ENCODE data around the gene OBP2B.

OBP2B gene

DNA sequence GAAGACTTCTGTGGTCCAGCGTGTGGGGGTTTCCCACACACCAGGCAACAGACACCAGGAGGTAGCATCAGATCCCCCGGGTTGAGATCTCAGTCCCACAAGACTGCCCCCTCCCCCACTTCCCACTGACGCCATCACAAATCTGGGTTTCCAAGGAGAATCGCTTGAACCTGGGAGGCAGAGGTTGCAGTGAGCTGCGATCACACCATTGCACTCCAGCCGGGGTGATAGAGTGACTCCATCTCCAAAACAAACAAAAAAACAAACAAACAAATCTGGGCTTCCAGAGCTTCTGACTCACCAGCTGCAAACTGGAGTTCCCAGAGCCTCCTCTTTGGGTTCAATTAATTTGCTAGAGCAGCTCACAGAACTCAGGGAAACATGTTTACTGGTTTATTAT lies 40.6 kb downstream of the OBP2B start:
- H3K4me1 ChIP-seq (ENCODE audit: control insufficient read depth, insufficient read depth, low read length) = no peaks in the 10 kb centered on the region
- no peak overlapping the region for H3K9ac ChIP-seq (ENCODE audit: low read depth, low read length)
- no peak overlapping the region for H3K4me3 ChIP-seq (ENCODE audit: low read depth, low read length)
- H3K36me3 ChIP-seq (ENCODE audit: control insufficient read depth, insufficient read depth, low read length) = no peaks in the 10 kb centered on the region
- no peaks in the 10 kb centered on the region for H3K9me3 ChIP-seq (ENCODE audit: control insufficient read depth, insufficient read depth, low read length)
- H3K27me3 ChIP-seq (ENCODE audit: control insufficient read depth, insufficient read depth, low read length) = peaks cover 6% of the 10 kb centered on the region

DNA sequence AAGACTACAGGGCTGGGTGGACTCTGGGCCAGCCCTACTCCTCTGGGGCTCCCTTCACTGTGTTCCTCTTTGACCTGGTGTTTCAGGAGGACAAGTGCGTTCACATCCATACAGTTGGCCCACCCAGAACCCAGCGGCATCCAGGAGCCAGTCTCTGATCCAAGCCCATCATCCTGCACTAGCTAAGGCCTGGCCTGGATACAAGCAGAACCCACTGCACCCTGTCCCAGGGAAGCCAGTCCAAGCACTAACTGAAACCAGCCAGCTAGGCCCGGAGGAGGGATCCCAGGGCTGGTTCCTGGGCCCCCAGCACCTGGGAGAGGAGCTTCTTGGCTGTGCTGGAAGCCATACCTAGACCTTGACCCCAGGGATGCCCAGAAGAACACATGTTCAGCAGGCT lies 41.3 kb downstream of the OBP2B start:
- Histone ChIP-seq H3K27me3 (ENCODE audit: control insufficient read depth, insufficient read depth, low read length) (peaks cover 7% of the 10 kb centered on the region), H3K9me3 (ENCODE audit: control insufficient read depth, insufficient read depth, low read length) (no peaks in the 10 kb centered on the region), H3K4me3 (ENCODE audit: low read depth, low read length) (no peak overlapping the region), H3K36me3 (ENCODE audit: control insufficient read depth, insufficient read depth, low read length) (no peaks in the 10 kb centered on the region), H3K9ac (ENCODE audit: low read depth, low read length) (no peak overlapping the region), H3K4me1 (ENCODE audit: control insufficient read depth, insufficient read depth, low read length) (no peaks in the 10 kb centered on the region)

DNA sequence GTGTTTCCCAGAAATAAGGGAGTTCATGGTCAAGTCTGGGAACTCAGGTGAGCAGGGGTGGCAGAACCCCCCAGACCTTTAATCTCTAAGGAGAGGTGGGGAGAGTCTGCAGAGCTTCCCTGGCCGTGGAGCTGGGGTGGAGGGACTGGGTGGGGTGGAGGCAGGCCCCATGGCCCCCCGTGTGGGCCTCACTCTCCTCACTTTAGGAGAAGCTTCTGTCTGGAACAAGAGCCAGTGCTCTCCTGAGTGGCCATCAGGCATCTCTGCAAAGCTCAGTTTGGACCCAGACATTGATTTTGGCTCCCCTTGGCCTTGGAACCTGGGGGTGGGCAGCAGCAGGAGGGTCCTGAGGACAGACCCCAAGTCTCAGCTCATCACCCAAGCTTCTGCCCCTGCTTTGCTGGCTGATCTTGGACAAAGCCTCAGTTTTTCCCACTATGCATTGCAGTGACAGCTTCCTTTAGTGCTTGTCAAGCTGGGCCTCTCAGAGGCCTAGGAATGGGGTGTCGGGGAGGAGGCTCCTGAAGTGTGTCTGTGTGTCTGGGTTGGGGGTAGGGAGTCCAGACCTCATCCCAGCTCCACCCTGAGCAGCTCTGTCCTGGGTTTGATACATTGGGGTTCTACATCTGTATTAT lies 41.8 kb downstream of the OBP2B start:
- Histone ChIP-seq H3K9ac (ENCODE audit: low read depth, low read length) (no peak overlapping the region), H3K9me3 (ENCODE audit: control insufficient read depth, insufficient read depth, low read length) (no peaks in the 10 kb centered on the region), H3K4me1 (ENCODE audit: control insufficient read depth, insufficient read depth, low read length) (no peaks in the 10 kb centered on the region), H3K27me3 (ENCODE audit: control insufficient read depth, insufficient read depth, low read length) (peaks cover 13% of the 10 kb centered on the region), H3K4me3 (ENCODE audit: low read depth, low read length) (no peak overlapping the region), H3K36me3 (ENCODE audit: control insufficient read depth, insufficient read depth, low read length) (no peaks in the 10 kb centered on the region)

DNA sequence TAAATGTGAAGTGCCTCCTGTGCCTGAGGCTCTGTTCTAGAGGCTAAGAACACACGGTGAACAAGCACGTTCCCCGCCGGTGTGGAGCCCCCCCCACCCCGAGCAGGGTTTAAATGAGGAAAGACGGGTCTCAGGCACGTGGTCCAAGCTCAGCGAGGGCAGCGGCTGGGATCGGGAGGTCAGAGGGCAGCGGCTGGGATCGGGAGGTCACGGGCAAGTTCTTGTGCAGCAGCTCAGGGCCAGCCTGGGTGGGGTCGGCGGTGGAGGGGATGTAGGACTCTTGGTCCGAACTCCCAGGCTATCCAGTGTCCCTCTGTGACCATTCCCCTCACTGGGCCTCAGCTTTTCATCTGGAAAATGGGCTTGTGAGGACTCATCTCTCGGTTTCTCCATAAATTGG lies 42.7 kb downstream of the OBP2B start:
- peaks cover 4% of the 10 kb centered on the region for H3K36me3 ChIP-seq (ENCODE audit: control insufficient read depth, insufficient read depth, low read length)
- H3K9me3 ChIP-seq (ENCODE audit: control insufficient read depth, insufficient read depth, low read length) = no peaks in the 10 kb centered on the region
- no peaks in the 10 kb centered on the region for H3K4me1 ChIP-seq (ENCODE audit: control insufficient read depth, insufficient read depth, low read length)
- H3K4me3 ChIP-seq (ENCODE audit: low read depth, low read length) = no peak overlapping the region
- peaks cover 13% of the 10 kb centered on the region for H3K27me3 ChIP-seq (ENCODE audit: control insufficient read depth, insufficient read depth, low read length)
- no peak overlapping the region for H3K9ac ChIP-seq (ENCODE audit: low read depth, low read length)

DNA sequence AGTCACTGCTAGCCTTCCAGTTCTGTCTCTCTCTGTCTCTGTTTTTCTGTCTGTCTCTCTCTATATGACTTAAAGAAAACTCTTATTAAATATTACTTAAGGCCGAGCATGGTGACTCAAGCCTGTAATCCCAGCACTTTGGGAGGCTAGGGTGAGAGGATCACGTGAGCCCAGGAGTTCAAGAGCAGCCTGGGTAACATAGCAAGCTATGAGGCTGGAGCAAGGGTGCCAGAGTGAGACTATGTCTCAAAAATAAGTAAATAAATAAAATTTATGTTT lies 43.7 kb downstream of the OBP2B start:
- Histone ChIP-seq H3K4me1 (ENCODE audit: control insufficient read depth, insufficient read depth, low read length) (no peaks in the 10 kb centered on the region), H3K27me3 (ENCODE audit: control insufficient read depth, insufficient read depth, low read length) (peaks cover 13% of the 10 kb centered on the region), H3K4me3 (ENCODE audit: low read depth, low read length) (no peak overlapping the region), H3K36me3 (ENCODE audit: control insufficient read depth, insufficient read depth, low read length) (peaks cover 5% of the 10 kb centered on the region), H3K9me3 (ENCODE audit: control insufficient read depth, insufficient read depth, low read length) (no peaks in the 10 kb centered on the region), H3K9ac (ENCODE audit: low read depth, low read length) (no peak overlapping the region)

DNA sequence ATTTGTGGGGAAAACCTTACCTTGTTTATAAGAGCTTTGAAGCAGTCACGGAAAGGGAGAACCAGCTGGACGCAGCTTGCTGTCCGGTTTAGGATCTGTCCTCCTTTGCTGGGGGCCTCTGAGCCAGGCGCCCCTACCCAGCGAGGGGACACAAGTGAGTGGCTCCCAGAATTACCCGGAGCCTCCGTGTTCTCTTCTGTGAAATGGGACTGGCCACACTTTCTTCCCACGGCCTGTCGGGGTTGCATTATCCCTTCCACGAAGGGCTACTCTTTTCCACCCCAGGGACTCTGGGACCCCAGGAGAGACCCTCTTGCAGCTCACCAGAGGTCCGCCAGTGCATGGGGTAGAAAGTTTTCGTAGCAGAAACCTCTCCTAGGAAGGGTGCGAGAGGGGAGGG lies 44.9 kb downstream of the OBP2B start:
- no peaks in the 10 kb centered on the region for H3K4me1 ChIP-seq (ENCODE audit: control insufficient read depth, insufficient read depth, low read length)
- H3K27me3 ChIP-seq (ENCODE audit: control insufficient read depth, insufficient read depth, low read length) = peaks cover 13% of the 10 kb centered on the region
- peaks cover 5% of the 10 kb centered on the region for H3K36me3 ChIP-seq (ENCODE audit: control insufficient read depth, insufficient read depth, low read length)
- no peaks in the 10 kb centered on the region for H3K9me3 ChIP-seq (ENCODE audit: control insufficient read depth, insufficient read depth, low read length)
- peak overlapping the region; percentile 65 for H3K4me3 ChIP-seq (ENCODE audit: low read depth, low read length)
- no peak overlapping the region for H3K9ac ChIP-seq (ENCODE audit: low read depth, low read length)

DNA sequence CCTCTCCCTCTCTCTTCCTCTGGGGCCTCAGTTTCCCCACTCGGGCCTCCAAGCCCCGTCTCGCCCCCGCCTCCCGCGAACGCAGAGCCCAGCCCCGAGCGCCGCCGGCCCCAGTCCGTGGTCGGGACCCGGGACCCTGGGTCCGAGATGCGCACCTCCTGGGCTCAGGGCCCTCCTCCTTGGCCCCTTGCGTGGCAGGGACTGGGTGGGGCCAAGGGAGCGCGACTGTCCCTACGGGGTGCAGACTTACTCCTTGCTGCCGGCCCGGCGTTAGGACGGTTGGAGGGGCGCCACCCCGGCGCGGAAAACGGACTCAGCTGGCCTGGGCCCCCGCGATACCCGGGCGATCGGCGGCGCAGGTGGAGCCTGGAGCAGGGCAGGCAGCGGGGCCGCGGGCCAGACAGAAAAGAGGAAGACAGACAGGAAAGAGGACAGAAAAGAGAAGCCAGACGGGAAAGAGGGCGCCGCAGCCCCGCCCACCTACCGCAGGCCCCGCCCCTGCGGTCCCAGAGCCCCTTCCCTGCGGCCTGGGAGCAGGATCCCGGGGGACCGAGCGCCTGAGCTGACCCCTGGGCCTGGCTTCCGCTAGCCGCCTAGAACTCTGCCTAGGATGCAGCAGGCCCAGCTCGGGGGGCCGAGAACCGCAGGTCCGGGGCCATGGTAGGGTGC lies 45.4 kb downstream of the OBP2B start, which contains the start of gene GBGT1:
Gene GBGT1, minus strand, starts transcription at position 411 of the 669 bp plus-strand sequence. CDS start 1,502 bp downstream, outside the sequence.
- Histone ChIP-seq H3K36me3 (ENCODE audit: control insufficient read depth, insufficient read depth, low read length) (peaks cover 5% of the 10 kb centered on the region), H3K4me1 (ENCODE audit: control insufficient read depth, insufficient read depth, low read length) (no peaks in the 10 kb centered on the region), H3K27me3 (ENCODE audit: control insufficient read depth, insufficient read depth, low read length) (peaks cover 13% of the 10 kb centered on the region), H3K4me3 (ENCODE audit: low read depth, low read length) (peak within 1 kb of the TSS; percentile 65), H3K9ac (ENCODE audit: low read depth, low read length) (no peak within 1 kb of the TSS), H3K9me3 (ENCODE audit: control insufficient read depth, insufficient read depth, low read length) (no peaks in the 10 kb centered on the region)

DNA sequence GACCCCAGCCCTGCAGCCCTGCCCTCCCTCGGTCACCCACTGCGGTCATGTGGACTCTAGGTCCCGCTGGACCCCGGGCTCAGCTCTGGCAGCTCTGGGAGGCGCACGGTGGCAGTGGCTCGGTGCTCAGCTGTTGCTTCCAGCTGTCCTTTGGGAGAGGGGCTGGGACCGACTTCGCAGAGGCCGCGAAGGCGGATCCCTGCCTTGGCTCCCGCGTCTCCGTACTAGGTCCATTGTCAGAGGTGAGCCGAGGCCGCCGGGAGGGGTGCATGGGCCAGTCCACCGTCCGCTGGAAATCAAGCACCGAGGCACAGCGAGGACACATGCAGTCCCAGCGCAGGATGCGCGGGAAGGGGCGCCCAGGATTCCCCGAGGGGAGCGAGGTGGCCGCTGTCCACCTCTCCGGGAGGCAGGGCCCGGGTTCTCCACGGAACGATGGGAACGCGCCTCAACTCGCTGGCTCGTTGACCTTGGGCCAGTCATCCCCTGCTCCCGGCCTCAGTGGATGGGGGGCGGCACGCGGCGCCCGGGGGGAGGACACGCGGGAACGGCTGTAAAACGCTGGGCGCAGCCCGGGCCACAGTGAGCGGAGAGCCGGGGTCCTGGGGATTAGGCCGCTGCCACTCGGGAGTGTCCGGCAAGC lies 46.1 kb downstream of the OBP2B start:
- H3K36me3 ChIP-seq (ENCODE audit: control insufficient read depth, insufficient read depth, low read length) = peaks cover 5% of the 10 kb centered on the region
- H3K9ac ChIP-seq (ENCODE audit: low read depth, low read length) = no peak overlapping the region
- no peaks in the 10 kb centered on the region for H3K9me3 ChIP-seq (ENCODE audit: control insufficient read depth, insufficient read depth, low read length)
- peak overlapping the region; percentile 65 for H3K4me3 ChIP-seq (ENCODE audit: low read depth, low read length)
- peaks cover 13% of the 10 kb centered on the region for H3K27me3 ChIP-seq (ENCODE audit: control insufficient read depth, insufficient read depth, low read length)
- no peaks in the 10 kb centered on the region for H3K4me1 ChIP-seq (ENCODE audit: control insufficient read depth, insufficient read depth, low read length)

DNA sequence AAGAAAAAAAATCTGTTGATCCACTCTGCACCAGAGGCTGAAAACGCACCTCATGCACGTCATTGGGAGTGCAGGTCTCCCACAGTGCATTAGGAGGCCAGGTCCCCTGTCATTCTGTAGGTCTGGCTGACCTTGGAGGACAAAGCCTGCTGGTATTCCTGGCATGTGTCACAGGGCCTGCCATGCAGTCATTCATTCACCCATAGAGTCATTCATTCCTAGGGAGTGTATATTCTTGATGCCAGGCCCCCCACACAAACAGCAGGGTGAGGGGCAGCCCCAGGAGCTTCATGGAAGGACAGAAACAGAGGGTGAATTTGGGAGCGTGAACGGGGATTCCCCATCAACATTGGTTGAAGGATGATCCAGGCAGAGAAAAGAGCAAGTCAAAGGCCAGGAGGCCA lies 47.5 kb downstream of the OBP2B start:
- Histone ChIP-seq H3K36me3 (ENCODE audit: control insufficient read depth, insufficient read depth, low read length) (peaks cover 5% of the 10 kb centered on the region), H3K4me3 (ENCODE audit: low read depth, low read length) (no peak overlapping the region), H3K9ac (ENCODE audit: low read depth, low read length) (no peak overlapping the region), H3K4me1 (ENCODE audit: control insufficient read depth, insufficient read depth, low read length) (no peaks in the 10 kb centered on the region), H3K27me3 (ENCODE audit: control insufficient read depth, insufficient read depth, low read length) (peaks cover 13% of the 10 kb centered on the region), H3K9me3 (ENCODE audit: control insufficient read depth, insufficient read depth, low read length) (no peaks in the 10 kb centered on the region)

DNA sequence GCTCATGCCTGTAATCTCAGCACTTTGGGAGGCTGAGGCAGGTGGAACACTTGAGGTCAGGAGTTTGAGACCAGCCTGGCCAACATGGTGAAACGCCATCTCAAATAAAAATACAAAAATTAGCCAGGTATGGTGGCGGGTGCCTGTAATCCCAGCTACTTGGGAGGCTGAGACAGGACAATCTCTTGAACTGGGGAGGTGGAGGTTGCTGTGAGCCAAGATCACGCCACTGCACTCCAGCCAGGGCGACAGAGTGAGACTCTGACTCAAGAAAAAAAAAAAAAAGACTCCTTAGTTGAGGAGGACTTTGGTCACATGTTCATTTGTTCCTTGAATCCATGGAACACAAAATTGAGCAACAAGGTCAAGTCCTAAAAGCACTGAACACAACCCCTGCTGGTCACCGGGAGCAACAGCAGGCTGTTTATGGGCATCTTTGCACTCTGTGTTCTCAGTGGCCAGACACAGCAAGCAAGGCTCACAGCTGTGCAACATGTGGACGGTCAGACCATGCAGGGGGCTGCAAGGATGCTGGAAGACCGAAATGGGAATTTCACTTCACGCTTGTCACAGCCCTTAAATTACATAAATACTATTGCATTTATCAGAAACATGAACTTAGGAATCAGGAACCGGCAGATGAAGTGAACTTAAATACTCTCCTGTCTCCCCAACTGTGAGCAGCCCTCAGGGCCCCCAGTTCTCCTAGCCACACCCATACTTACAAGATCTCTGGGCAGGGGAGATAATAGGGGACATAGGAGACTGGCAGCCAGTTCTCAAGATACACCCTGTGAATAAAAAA lies 48.1 kb downstream of the OBP2B start:
- peaks cover 13% of the 10 kb centered on the region for H3K27me3 ChIP-seq (ENCODE audit: control insufficient read depth, insufficient read depth, low read length)
- no peak overlapping the region for H3K9ac ChIP-seq (ENCODE audit: low read depth, low read length)
- peaks cover 5% of the 10 kb centered on the region for H3K36me3 ChIP-seq (ENCODE audit: control insufficient read depth, insufficient read depth, low read length)
- no peak overlapping the region for H3K4me3 ChIP-seq (ENCODE audit: low read depth, low read length)
- H3K4me1 ChIP-seq (ENCODE audit: control insufficient read depth, insufficient read depth, low read length) = no peaks in the 10 kb centered on the region
- H3K9me3 ChIP-seq (ENCODE audit: control insufficient read depth, insufficient read depth, low read length) = no peaks in the 10 kb centered on the region

DNA sequence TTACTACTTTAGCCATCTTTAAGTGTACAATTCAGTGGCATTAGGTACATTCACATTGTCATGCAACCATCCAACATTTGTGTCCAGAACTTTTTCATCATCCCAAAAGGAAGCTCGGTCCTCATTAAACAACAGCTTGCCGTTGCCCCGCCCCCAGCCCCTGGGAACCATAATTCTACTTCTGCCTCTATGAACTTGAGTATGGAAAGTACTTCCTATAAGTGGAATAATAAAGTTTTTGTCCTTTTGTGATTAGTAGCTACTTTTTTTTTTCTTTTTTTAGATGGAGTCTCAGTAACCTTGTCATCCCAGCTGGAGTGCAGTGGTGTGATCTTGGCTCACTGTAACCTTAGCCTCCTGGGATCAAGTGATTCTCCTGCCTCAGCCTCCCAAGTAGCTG lies 50.4 kb downstream of the OBP2B start:
- Histone ChIP-seq H3K4me3 (ENCODE audit: low read depth, low read length) (no peak overlapping the region), H3K9me3 (ENCODE audit: control insufficient read depth, insufficient read depth, low read length) (no peaks in the 10 kb centered on the region), H3K9ac (ENCODE audit: low read depth, low read length) (no peak overlapping the region), H3K27me3 (ENCODE audit: control insufficient read depth, insufficient read depth, low read length) (peaks cover 7% of the 10 kb centered on the region), H3K4me1 (ENCODE audit: control insufficient read depth, insufficient read depth, low read length) (no peaks in the 10 kb centered on the region), H3K36me3 (ENCODE audit: control insufficient read depth, insufficient read depth, low read length) (peaks cover 11% of the 10 kb centered on the region)
